GM18499 (cell line): ENCODE measurements around the gene ROR1.
"Not testable (repeated sequence)": the region's sequence is repeated elsewhere in the genome, so short reads cannot be mapped to it uniquely, and the experiment has no call there.

Experiments
- ATAC-seq: cut with Tn5 transposase; IDR thresholded peaks from one replicate; pipeline ENCODE4 v1.9.1; 2021; ENCODE audit warnings: moderate number of reproducible peaks; ENCODE audit not compliant: insufficient read depth, unreplicated experiment

Gene ROR1

GRCh38 chr1:63790989-63791388, 17.2 kb downstream of the ROR1 start:
- no peak for ATAC-seq

- no peak for ATAC-seq
Measured at GRCh38 chr1:63792152-63792551, 18.3 kb downstream of the ROR1 start.

GRCh38 chr1:63793741-63794240, 20.0 kb downstream of the ROR1 start:
- no peak for ATAC-seq

- ATAC-seq: no peak
Measured at GRCh38 chr1:63794354-63794753, 20.5 kb downstream of the ROR1 start.

- no peak for ATAC-seq
Measured at GRCh38 chr1:63794939-63795378, 21.1 kb downstream of the ROR1 start.

GRCh38 chr1:63795455-63795854, 21.6 kb downstream of the ROR1 start:
- no peak for ATAC-seq

GRCh38 chr1:63797056-63797726, 23.4 kb downstream of the ROR1 start:
- ATAC-seq: no peak

GRCh38 chr1:63798284-63798683, 24.5 kb downstream of the ROR1 start:
- no peak for ATAC-seq

- no peak for ATAC-seq
Measured at GRCh38 chr1:63799307-63799706, 25.5 kb downstream of the ROR1 start.

- ATAC-seq: no peak
Measured at GRCh38 chr1:63799820-63800219, 26.0 kb downstream of the ROR1 start.

GRCh38 chr1:63802109-63802508, 28.3 kb downstream of the ROR1 start:
- ATAC-seq: no peak

- no peak for ATAC-seq
Measured at GRCh38 chr1:63804829-63805484, 31.1 kb downstream of the ROR1 start.

- ATAC-seq: no peak
Measured at GRCh38 chr1:63807046-63807445, 33.2 kb downstream of the ROR1 start.

GRCh38 chr1:63810936-63811469, 37.2 kb downstream of the ROR1 start:
- no peak for ATAC-seq

GRCh38 chr1:63812071-63812700, 38.4 kb downstream of the ROR1 start:
- no peak for ATAC-seq

- ATAC-seq: peak; percentile 84
Measured at GRCh38 chr1:63813829-63814277, 40.0 kb downstream of the ROR1 start.

GRCh38 chr1:63816217-63816815, 42.5 kb downstream of the ROR1 start:
- ATAC-seq: not testable (repeated sequence)

GRCh38 chr1:63817152-63817667, 43.4 kb downstream of the ROR1 start:
- no peak for ATAC-seq

- no peak for ATAC-seq
Measured at GRCh38 chr1:63817700-63818099, 43.9 kb downstream of the ROR1 start.

- ATAC-seq: no peak
Measured at GRCh38 chr1:63818567-63819325, 44.9 kb downstream of the ROR1 start.
